Measurements from ENCODE around the gene DDX46.
"Not testable (repeated sequence)": the region's sequence is repeated elsewhere in the genome, so short reads cannot be mapped to it uniquely, and the experiment has no call there.

Gene DDX46

GRCh38 chr5:134758504-134759341 is at the start of gene DDX46:
DDX46 (plus strand) TSS chr5:134758779; CDS start chr5:134758939, 160 bp downstream.
- FAIRE-seq, result peak; percentile 52
- peak; percentile 83 for DNase-seq (ENCODE audit: low spot score)

GRCh38 chr5:134714120-134714519 is 44.5 kb upstream of the DDX46 start:
- FAIRE-seq, result no peak

GRCh38 chr5:134714541-134714940 is 44.0 kb upstream of the DDX46 start:
- no peak for FAIRE-seq

More at GRCh38 chr5:134714120-134714519, 44.5 kb upstream of the DDX46 start:
- DNase-seq (ENCODE audit: low spot score), result no peak

GRCh38 chr5:134715466-134715865 is 43.1 kb upstream of the DDX46 start:
- FAIRE-seq; DNase-seq (ENCODE audit: low spot score): not testable (repeated sequence)

More at GRCh38 chr5:134714541-134714940, 44.0 kb upstream of the DDX46 start:
- DNase-seq (ENCODE audit: low spot score), result no peak

- DNase-seq (ENCODE audit: low spot score) (no peak), FAIRE-seq (no peak)
Measured at GRCh38 chr5:134724872-134725271, 33.7 kb upstream of the DDX46 start.

- DNase-seq (ENCODE audit: low spot score) (no peak), FAIRE-seq (no peak)
Measured at GRCh38 chr5:134732819-134733218, 25.8 kb upstream of the DDX46 start.

- no peak for FAIRE-seq
- no peak for DNase-seq (ENCODE audit: low spot score)
Measured at GRCh38 chr5:134735243-134735642, 23.3 kb upstream of the DDX46 start.

GRCh38 chr5:134736173-134736812 is 22.3 kb upstream of the DDX46 start:
- DNase-seq (ENCODE audit: low spot score), result no peak

GRCh38 chr5:134738133-134738962 is 20.2 kb upstream of the DDX46 start, which contains the start of gene CAMLG:
CAMLG (plus strand) TSS chr5:134738548; CDS start chr5:134738621, 73 bp downstream.
- DNase-seq (ENCODE audit: low spot score) (peak; percentile 87), FAIRE-seq (no peak)

More at GRCh38 chr5:134736173-134736812, 22.3 kb upstream of the DDX46 start:
- no peak for FAIRE-seq

- FAIRE-seq (no peak), DNase-seq (ENCODE audit: low spot score) (peak; percentile 52)
Measured at GRCh38 chr5:134738963-134739661, 19.5 kb upstream of the DDX46 start.

- DNase-seq (ENCODE audit: low spot score) (no peak), FAIRE-seq (no peak)
Measured at GRCh38 chr5:134741052-134741451, 17.5 kb upstream of the DDX46 start.

GRCh38 chr5:134742134-134742533 is 16.4 kb upstream of the DDX46 start:
- DNase-seq (ENCODE audit: low spot score) (no peak), FAIRE-seq (no peak)

- FAIRE-seq, result no peak
Measured at GRCh38 chr5:134749415-134749814, 9.2 kb upstream of the DDX46 start.

GRCh38 chr5:134758176-134758503 is 439 bp upstream of the DDX46 start:
- no peak for FAIRE-seq

More at GRCh38 chr5:134749415-134749814, 9.2 kb upstream of the DDX46 start:
- DNase-seq (ENCODE audit: low spot score), result no peak

GRCh38 chr5:134767528-134768291 is 9.1 kb downstream of the DDX46 start:
- not testable (repeated sequence) for FAIRE-seq; DNase-seq (ENCODE audit: low spot score)

More at GRCh38 chr5:134758176-134758503, 439 bp upstream of the DDX46 start:
- DNase-seq (ENCODE audit: low spot score), result no peak

GRCh38 chr5:134769206-134769605 is 10.6 kb downstream of the DDX46 start:
- DNase-seq (ENCODE audit: low spot score), result no peak
- no peak for FAIRE-seq

GRCh38 chr5:134772461-134773125 is 14.0 kb downstream of the DDX46 start:
- FAIRE-seq, result no peak

GRCh38 chr5:134777366-134777765 is 18.8 kb downstream of the DDX46 start:
- no peak for FAIRE-seq

More at GRCh38 chr5:134772461-134773125, 14.0 kb downstream of the DDX46 start:
- DNase-seq (ENCODE audit: low spot score), result no peak

GRCh38 chr5:134784241-134784920 is 25.8 kb downstream of the DDX46 start:
- DNase-seq (ENCODE audit: low spot score), result no peak
- no peak for FAIRE-seq

More at GRCh38 chr5:134777366-134777765, 18.8 kb downstream of the DDX46 start:
- DNase-seq (ENCODE audit: low spot score), result no peak

All from RCC 7860 (cell line).